DMS53 treated with DMSO at 0.1 percent for 48 hours (cell line): ENCODE measurements around the gene LHX5.

ENCODE experiments used
- DNase-seq: peaks from one replicate; lab custom pipeline; 2025; ENCODE audit not compliant: unreplicated experiment; lab: John Stamatoyannopoulos, UW

Gene LHX5

GRCh38 chr12:113418213-113418879 lies 53.3 kb downstream of the LHX5 start:
- no peak for DNase-seq

- DNase-seq, result no peak
Observed at GRCh38 chr12:113416091-113416754, 55.4 kb downstream of the LHX5 start.

DNA sequence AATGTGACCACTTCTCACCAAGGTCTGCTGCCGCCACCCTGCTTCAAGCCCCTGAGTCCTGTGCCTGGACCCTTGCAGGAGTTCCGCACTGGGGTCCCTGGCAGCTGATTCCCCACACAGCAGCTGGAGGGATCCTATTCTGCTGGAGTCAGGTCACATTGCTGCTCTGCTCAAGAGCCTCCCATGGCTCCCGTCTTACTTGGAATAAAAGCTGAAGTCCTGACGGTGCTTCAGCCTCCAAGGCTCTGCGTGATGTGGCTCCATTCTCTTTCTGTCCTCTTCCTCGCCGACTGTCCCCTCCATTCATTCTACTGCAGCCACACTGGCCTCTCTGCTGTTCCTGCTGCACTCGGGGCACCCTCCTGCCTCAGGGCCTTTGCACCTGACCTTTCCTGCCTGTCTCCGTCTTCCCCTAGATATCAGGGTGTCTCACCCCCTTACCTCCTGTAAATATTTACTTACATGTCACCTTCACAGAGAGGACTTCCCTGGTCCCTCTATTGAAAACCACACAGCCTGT lies 57.1 kb downstream of the LHX5 start:
- DNase-seq, result no peak

GRCh38 chr12:113413488-113413939 lies 58.2 kb downstream of the LHX5 start:
- peak; percentile 66 for DNase-seq
